IMR-90 (cell line): ENCODE measurements around the gene E2F3. TPM values are rescaled to one million over a fixed set of nuclear protein-coding genes. Genes with fewer than 3 reads are reported as not detected.

Experiments
- ATAC-seq: fragments of 200-7000 bp; cut with Tn5 transposase; 2 replicates; pipeline ENCODE4 v1.9.1; 2020; ENCODE audit warnings: low read depth, mild to moderate bottlenecking, moderate library complexity
- BruUV-seq: library from RNA; stranded (reverse); fragments of 400-500 nt; replicated peaks from 2 replicates; lab custom pipeline; 2021; lab: Mats Ljungman, UMichigan
- CTCF ChIA-PET: fragments of 300-600 bp; formaldehyde crosslinking; extraction: SDS; loops from one replicate; lab custom pipeline; 2021; ENCODE audit warnings: antibody characterized with exemption; lab: Yijun Ruan, JAX
- POLR2A ChIA-PET: fragments of 300-600 bp; sonication (Branson Sonifier 250); formaldehyde crosslinking; loops from one replicate; lab custom pipeline; 2022; ENCODE audit warnings: antibody characterized with exemption; ENCODE audit not compliant: unreplicated experiment; lab: Charles Lee
- DNase-seq: peaks from one replicate; pipeline ENCODE4 v3.0.0; 2013
- H2AFZ ChIP-seq: replicated peaks from 2 replicates; pipeline ENCODE3; 2013; ENCODE audit warnings: low read length, mild to moderate bottlenecking; ENCODE audit not compliant: poor library complexity
- H2AK5ac ChIP-seq: 2 replicates; pipeline ENCODE4 v1.6.1; 2013; ENCODE audit warnings: low read depth, low read length, inconsistent platforms
- H2AK9ac ChIP-seq: replicated peaks from 2 replicates; pipeline ENCODE3; 2013; ENCODE audit warnings: mild to moderate bottlenecking, low read depth, low read length, moderate library complexity; ENCODE audit not compliant: poor library complexity
- H2BK120ac ChIP-seq: 2 replicates; pipeline ENCODE4 v1.6.1; 2013; ENCODE audit warnings: low read depth, low read length, inconsistent platforms
- H2BK15ac ChIP-seq: 3 replicates; pipeline ENCODE4 v1.6.1; 2013; ENCODE audit warnings: low read depth, low read length, inconsistent platforms
- H2BK20ac ChIP-seq: 2 replicates; pipeline ENCODE4 v1.6.1; 2013; ENCODE audit warnings: low read depth, mild to moderate bottlenecking, inconsistent platforms, low read length, moderate library complexity
- H2BK5ac ChIP-seq: 2 replicates; pipeline ENCODE4 v1.6.1; 2013; ENCODE audit warnings: mild to moderate bottlenecking, low read depth, low read length, inconsistent platforms; ENCODE audit not compliant: poor library complexity, severe bottlenecking
- H3K14ac ChIP-seq: replicated peaks from 2 replicates; pipeline ENCODE4 v1.6.1; 2013; ENCODE audit warnings: low read depth, low read length, inconsistent platforms
- H3K18ac ChIP-seq: 2 replicates; pipeline ENCODE4 v1.6.1; 2013; ENCODE audit warnings: low read depth, low read length, control low read depth
- H3K23ac ChIP-seq: 2 replicates; pipeline ENCODE4 v1.6.1; 2013; ENCODE audit warnings: low read depth, low read length, inconsistent platforms
- H3K27ac ChIP-seq: 2 replicates; pipeline ENCODE4 v1.5.1; 2013; ENCODE audit warnings: mild to moderate bottlenecking, control low read depth, low read length; ENCODE audit not compliant: insufficient read depth
- H3K27me3 ChIP-seq: 2 replicates; pipeline ENCODE4 v1.6.1; 2013; ENCODE audit warnings: low read length; ENCODE audit not compliant: control insufficient read depth, insufficient read depth
- H3K36me3 ChIP-seq: 2 replicates; pipeline ENCODE4 v1.6.1; 2013; ENCODE audit warnings: low read length, mixed read lengths; ENCODE audit not compliant: control insufficient read depth, insufficient read depth
- H3K4ac ChIP-seq: 2 replicates; pipeline ENCODE4 v1.6.1; 2013; ENCODE audit warnings: low read depth, low read length, inconsistent platforms
- H3K4me1 ChIP-seq: 2 replicates; pipeline ENCODE4 v1.6.1; 2013; ENCODE audit warnings: low read length, mixed read lengths; ENCODE audit not compliant: control insufficient read depth, insufficient read depth
- H3K4me2 ChIP-seq: 2 replicates; pipeline ENCODE4 v1.6.1; 2013; ENCODE audit warnings: low read depth, mild to moderate bottlenecking, control low read depth, low read length, moderate library complexity
- H3K4me3 ChIP-seq: 2 replicates; pipeline ENCODE4 v1.5.1; 2013; ENCODE audit warnings: low read depth, mild to moderate bottlenecking, control low read depth, low read length, moderate library complexity; ENCODE audit not compliant: insufficient read depth
- H3K56ac ChIP-seq: 2 replicates; pipeline ENCODE4 v1.6.1; 2013; ENCODE audit warnings: low read length, inconsistent platforms; ENCODE audit not compliant: insufficient read depth; ENCODE audit errors: extremely low read depth
- H3K79me1 ChIP-seq, 2 experiments: 2 replicates each; pipeline ENCODE4 v1.6.1; 2013; ENCODE audit warnings: low read length in 2 of 2, inconsistent platforms in 1 of 2, low read depth in 1 of 2
- H3K9ac ChIP-seq: 2 replicates; pipeline ENCODE4 v1.6.1; 2013; ENCODE audit warnings: low read depth, low read length, control low read depth
- H3K9me1 ChIP-seq: 2 replicates; pipeline ENCODE4 v1.6.1; 2013; ENCODE audit warnings: low read length, inconsistent platforms; ENCODE audit not compliant: insufficient read depth
- H3K9me3 ChIP-seq: 2 replicates; pipeline ENCODE4 v1.6.1; 2013; ENCODE audit warnings: low read length; ENCODE audit not compliant: control insufficient read depth, insufficient read depth
- H4K20me1 ChIP-seq: 2 replicates; pipeline ENCODE4 v1.6.1; 2013; ENCODE audit warnings: low read length, inconsistent platforms; ENCODE audit not compliant: insufficient read depth
- H4K5ac ChIP-seq: 2 replicates; pipeline ENCODE4 v1.6.1; 2013; ENCODE audit warnings: mild to moderate bottlenecking, low read depth, low read length, control low read depth
- H4K8ac ChIP-seq, 2 experiments: 2 replicates each; pipeline ENCODE4 v1.6.1; 2013; ENCODE audit warnings: low read depth in 2 of 2, low read length in 2 of 2, control low read depth in 1 of 2, inconsistent platforms in 1 of 2
- H4K91ac ChIP-seq: 2 replicates; pipeline ENCODE4 v1.6.1; 2013; ENCODE audit warnings: low read depth, low read length, inconsistent platforms; ENCODE audit not compliant: insufficient read depth
- ELK1 ChIP-seq: fragments of 150-350 bp; IDR thresholded peaks from 2 replicates; pipeline ENCODE4 v1.6.1; 2016; ENCODE audit warnings: low read depth, mild to moderate bottlenecking, low read length, moderate library complexity, borderline replicate concordance
- MAZ ChIP-seq: IDR thresholded peaks from 2 replicates; pipeline ENCODE4 v1.6.1; 2012; ENCODE audit warnings: low read depth, mild to moderate bottlenecking, low read length, improper control_type of control experiment, moderate library complexity, borderline replicate concordance
- RCOR1 ChIP-seq: IDR thresholded peaks from 2 replicates; pipeline ENCODE4 v1.6.1; 2012; ENCODE audit warnings: mild to moderate bottlenecking, low read length, improper control_type of control experiment; ENCODE audit not compliant: insufficient replicate concordance
- WGBS, 2 experiments: methylation state at CpG; one replicate each; pipeline versions ENCODE4 v1.1.5 to v1.1.7; 2013; ENCODE audit warnings: missing lambda C conversion rate in 2 of 2; ENCODE audit not compliant: insufficient read length in 1 of 2; ENCODE audit errors: extremely low coverage in 2 of 2; 5-methylcytosine and 5-hydroxymethylcytosine counted together
- dilution Hi-C: fragments of 300-500 bp; cut with HindIII; formaldehyde crosslinking; loops from one replicate; pipeline ENCODE4 v1.14.3; 2018; ENCODE audit warnings: low sequenced_read_pairs; ENCODE audit not compliant: unreplicated experiment
- in situ Hi-C: fragments of 300-500 bp; cut with MboI; formaldehyde crosslinking; loops from 3 replicates; pipeline ENCODE4 v1.14.3; 2019; ENCODE audit warnings: low sequenced_read_pairs, inconsistent platforms, mixed read lengths
- intact Hi-C: fragments of 100-400 bp; cut with micrococcal nuclease; formaldehyde crosslinking; loops from 2 replicates; pipeline ENCODE4 v1.10.0; 2022
- polyA plus RNA-seq, 3 experiments: library from polyadenylated mRNA; depleted of rRNA; stranded (reverse); fragments of >200 nt; gene quantifications; 2 replicates each; pipeline ENCODE4 v1.2.3, GENCODE V29; 2012; ENCODE audit warnings: low replicate concordance in 1 of 3
- total RNA-seq: library from RNA; depleted of rRNA; stranded (reverse); fragments of >200 nt; gene quantifications from 2 replicates; pipeline ENCODE4 v1.2.3, GENCODE V29; 2012

Gene E2F3
- total and polyA plus RNA-seq, 2 of the 4 experiments (the other 2 are of a cell fraction), result 2.3 to 8.2 TPM

- Histone ChIP-seq H4K20me1 (peaks cover 70% of the 10 kb centered on the region), H3K9me3 (no peaks in the 10 kb centered on the region), H3K9ac (no peak overlapping the region), H3K18ac (no peak overlapping the region), H2BK20ac (no peak overlapping the region), H2AK5ac (no peak overlapping the region), H3K27me3 (no peaks in the 10 kb centered on the region), H3K4me1 (peaks cover 4% of the 10 kb centered on the region), H3K79me1 (peaks cover 25 to 74% of the 10 kb centered on the region in 2 experiments), H3K36me3 (peaks cover 12% of the 10 kb centered on the region), H3K56ac (no peak overlapping the region), H2BK120ac (no peak overlapping the region), H2AK9ac (no peak overlapping the region), H4K91ac (no peak overlapping the region), H3K14ac (no peak overlapping the region), H3K9me1 (peaks cover 21% of the 10 kb centered on the region), H3K4me2 (no peak overlapping the region), H2BK15ac (no peak overlapping the region), H2AFZ (no peak overlapping the region), H3K27ac (no peak overlapping the region), H4K8ac (no peak overlapping the region), H2BK5ac (no peak overlapping the region), H3K4me3 (no peak overlapping the region), H3K4ac (no peak overlapping the region), H4K5ac (no peak overlapping the region), H3K23ac (no peak overlapping the region)
- intact Hi-C loops (no loop called here), dilution Hi-C loops (no loop called here), in situ Hi-C loops (loop anchor here (10.0 kb wide), 1 partner anchor 116 kb away; no protein-coding TSS in a partner anchor)
- no CpG with 5 or more reads among the region's 4 CpGs for WGBS, 2 experiments
- ChIA-PET CTCF (no interaction called here), POLR2A (no interaction called here)
- DNase-seq (no peak), ATAC-seq (no peak)
- no TSS peak for BruUV-seq
- TF ChIP-seq RCOR1, result no peak
- no peak for TF ChIP-seq ELK1
- TF ChIP-seq MAZ, result no peak
These were observed 7.2 kb downstream of the E2F3 start for GRCh38 chr6:20408851-20409250.
